ENCODE results near the gene MYO7B. TPM values are rescaled to one million over a fixed set of nuclear protein-coding genes. Genes with fewer than 3 reads are reported as not detected.

Gene MYO7B
- total and polyA plus RNA-seq, 7 donors, result 0.28 to 0.61 (median 0.49) TPM

DNA sequence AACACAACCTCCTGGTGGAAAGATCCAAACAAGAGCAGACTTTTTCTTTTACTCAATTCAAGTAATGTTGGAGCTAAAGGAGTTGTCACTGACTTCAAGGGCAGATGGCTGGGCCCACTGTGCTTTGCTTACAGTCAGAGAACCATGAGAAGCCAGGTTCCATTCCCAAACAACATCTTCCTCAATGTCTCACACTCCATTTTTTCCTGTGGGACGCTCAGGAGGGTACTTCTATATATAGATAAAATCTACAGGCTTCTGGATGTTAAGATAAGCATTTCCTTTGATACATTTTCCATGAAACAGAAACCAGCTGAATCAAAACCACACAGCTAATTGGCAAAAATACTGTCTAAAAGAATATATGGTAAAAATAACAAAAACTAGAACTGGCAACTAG lies 23.6 kb upstream of the MYO7B start:
- intact Hi-C loops (cut with DNase I), result no loop called here

DNA sequence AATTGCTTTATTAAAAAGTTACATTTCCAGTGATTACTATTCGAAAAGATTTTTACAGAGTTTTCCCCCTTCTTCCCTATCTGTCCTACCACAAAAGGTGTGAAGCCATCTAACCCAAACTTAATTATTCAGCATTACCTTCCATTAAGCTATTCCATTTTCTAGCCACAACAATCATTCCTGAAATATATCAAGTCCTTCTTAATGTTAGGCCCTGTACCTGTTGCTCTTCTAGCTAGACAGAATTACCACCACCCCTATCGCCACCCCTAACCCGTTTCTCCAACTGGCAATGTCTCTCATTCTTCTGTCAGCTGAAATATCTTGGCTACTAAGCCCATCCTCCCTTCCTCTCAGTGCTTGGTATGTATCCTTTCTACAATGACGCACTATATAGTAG lies 23.1 kb upstream of the MYO7B start:
- Histone ChIP-seq H3K27ac (peak overlapping the region; percentile 85), H3K36me3 (ENCODE audit: insufficient read depth in 1 of 2, low read depth in 1 of 2) (peaks cover 0 to 2% of the 10 kb centered on the region in 2 donors), H3K4me1 (peaks cover 97% of the 10 kb centered on the region), H3K4me3 (no peak overlapping the region), H3K9me3 (no peaks in the 10 kb centered on the region), H3K27me3 (ENCODE audit: insufficient read depth in 3 of 3, low read length in 2 of 3) (no peaks in the 10 kb centered on the region)
- WGBS, 3 donors, result 49 to 63% (median 51%) methylated on average over 4 of the region's 4 CpGs
- intact Hi-C loops (cut with DNase I), result no loop called here
- TF ChIP-seq, protein P1, sequence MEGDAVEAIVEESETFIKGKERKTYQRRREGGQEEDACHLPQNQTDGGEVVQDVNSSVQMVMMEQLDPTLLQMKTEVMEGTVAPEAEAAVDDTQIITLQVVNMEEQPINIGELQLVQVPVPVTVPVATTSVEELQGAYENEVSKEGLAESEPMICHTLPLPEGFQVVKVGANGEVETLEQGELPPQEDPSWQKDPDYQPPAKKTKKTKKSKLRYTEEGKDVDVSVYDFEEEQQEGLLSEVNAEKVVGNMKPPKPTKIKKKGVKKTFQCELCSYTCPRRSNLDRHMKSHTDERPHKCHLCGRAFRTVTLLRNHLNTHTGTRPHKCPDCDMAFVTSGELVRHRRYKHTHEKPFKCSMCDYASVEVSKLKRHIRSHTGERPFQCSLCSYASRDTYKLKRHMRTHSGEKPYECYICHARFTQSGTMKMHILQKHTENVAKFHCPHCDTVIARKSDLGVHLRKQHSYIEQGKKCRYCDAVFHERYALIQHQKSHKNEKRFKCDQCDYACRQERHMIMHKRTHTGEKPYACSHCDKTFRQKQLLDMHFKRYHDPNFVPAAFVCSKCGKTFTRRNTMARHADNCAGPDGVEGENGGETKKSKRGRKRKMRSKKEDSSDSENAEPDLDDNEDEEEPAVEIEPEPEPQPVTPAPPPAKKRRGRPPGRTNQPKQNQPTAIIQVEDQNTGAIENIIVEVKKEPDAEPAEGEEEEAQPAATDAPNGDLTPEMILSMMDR (IDR thresholded peaks at IDR 0.05), result no peak
- DNase-seq (no peak), ATAC-seq (peak; percentile 26 to 45 (median 36))

More for the DNA sequence above, 23.6 kb upstream of the MYO7B start:
- Histone ChIP-seq H3K4me3 (no peak overlapping the region), H3K4me1 (peaks cover 97% of the 10 kb centered on the region), H3K36me3 (ENCODE audit: insufficient read depth in 1 of 2, low read depth in 1 of 2) (peaks cover 0 to 2% of the 10 kb centered on the region in 2 donors), H3K9me3 (no peaks in the 10 kb centered on the region), H3K27ac (peak overlapping the region; percentile 85), H3K27me3 (ENCODE audit: insufficient read depth in 3 of 3, low read length in 2 of 3) (no peaks in the 10 kb centered on the region)
- 27 to 68% (median 40%) methylated on average over 1 of the region's 1 CpG for WGBS, 3 donors
- DNase-seq (no peak), ATAC-seq (no peak)
- TF ChIP-seq, protein P1 (IDR thresholded peaks at IDR 0.05), result no peak

DNA sequence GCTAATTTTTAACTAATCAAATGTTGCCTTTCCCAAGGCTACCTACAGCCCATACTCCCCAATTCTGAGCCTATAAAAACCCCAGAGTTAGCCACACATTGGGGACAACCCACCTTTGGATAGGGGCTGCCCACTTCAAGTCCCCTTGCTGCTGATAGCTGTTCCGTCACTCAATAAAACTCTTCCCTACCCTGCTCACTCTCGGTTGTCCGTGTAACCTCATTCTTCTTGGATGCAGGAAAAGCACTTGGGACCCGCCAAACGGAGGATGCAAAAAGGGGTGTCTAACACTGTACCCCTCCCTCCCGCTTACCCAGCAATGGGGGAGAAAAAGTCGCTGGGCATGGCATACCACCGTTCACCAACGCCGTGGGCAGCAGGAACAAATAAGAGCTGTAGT lies 21.4 kb upstream of the MYO7B start:
- H3K36me3 ChIP-seq (ENCODE audit: insufficient read depth in 1 of 2, low read depth in 1 of 2), result peaks cover 1 to 2% of the 10 kb centered on the region in 2 donors
- intact Hi-C loops (cut with DNase I), result no loop called here
- H3K4me3 ChIP-seq, result peak overlapping the region; percentile 38
- H3K27ac ChIP-seq, result peak overlapping the region; percentile 85
- no peaks in the 10 kb centered on the region for H3K9me3 ChIP-seq
- DNase-seq (no peak), ATAC-seq (peak in 2 of 4 donors; percentile 1 to 17)
- TF ChIP-seq, protein P1 (IDR thresholded peaks at IDR 0.05), result no peak
- H3K4me1 ChIP-seq, result peaks cover 94% of the 10 kb centered on the region
- no peaks in the 10 kb centered on the region for H3K27me3 ChIP-seq (ENCODE audit: insufficient read depth in 3 of 3, low read length in 2 of 3)
- 35 to 58% (median 43%) methylated on average over 10 of the region's 10 CpGs for WGBS, 3 donors

DNA sequence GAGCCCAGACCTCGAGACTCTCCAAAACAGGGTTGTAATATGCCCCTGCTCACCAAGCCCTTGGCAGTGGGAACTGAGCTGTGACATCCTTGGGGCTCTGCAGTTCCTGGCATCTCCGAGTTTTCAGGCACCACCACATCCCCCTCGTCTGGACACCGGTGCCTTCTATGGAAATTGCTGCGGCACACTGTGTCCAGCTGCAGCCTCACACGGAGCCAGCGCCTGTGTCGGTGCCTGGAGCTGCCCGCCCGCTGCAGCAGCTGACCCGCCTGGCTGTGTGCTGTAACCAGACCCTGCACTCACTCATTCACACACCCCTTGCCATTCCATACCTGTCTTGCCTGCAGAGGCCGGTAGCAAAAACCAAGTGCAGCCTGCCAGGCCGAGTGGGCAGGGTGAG lies 21.0 kb upstream of the MYO7B start:
- H3K9me3 ChIP-seq, result no peaks in the 10 kb centered on the region
- no peaks in the 10 kb centered on the region for H3K27me3 ChIP-seq (ENCODE audit: insufficient read depth in 3 of 3, low read length in 2 of 3)
- 23 to 54% (median 30%) methylated on average over 13 of the region's 13 CpGs for WGBS, 3 donors
- intact Hi-C loops (cut with DNase I), result no loop called here
- H3K4me1 ChIP-seq, result peaks cover 91% of the 10 kb centered on the region
- peaks cover 2 to 5% of the 10 kb centered on the region in 2 donors for H3K36me3 ChIP-seq (ENCODE audit: insufficient read depth in 1 of 2, low read depth in 1 of 2)
- TF ChIP-seq, protein P1 (IDR thresholded peaks at IDR 0.05), result no peak
- peak overlapping the region; percentile 38 for H3K4me3 ChIP-seq
- ATAC-seq (peak; percentile 93 to 96 (median 94)), DNase-seq (peak; percentile 63 to 88)
- H3K27ac ChIP-seq, result peak overlapping the region; percentile 85

DNA sequence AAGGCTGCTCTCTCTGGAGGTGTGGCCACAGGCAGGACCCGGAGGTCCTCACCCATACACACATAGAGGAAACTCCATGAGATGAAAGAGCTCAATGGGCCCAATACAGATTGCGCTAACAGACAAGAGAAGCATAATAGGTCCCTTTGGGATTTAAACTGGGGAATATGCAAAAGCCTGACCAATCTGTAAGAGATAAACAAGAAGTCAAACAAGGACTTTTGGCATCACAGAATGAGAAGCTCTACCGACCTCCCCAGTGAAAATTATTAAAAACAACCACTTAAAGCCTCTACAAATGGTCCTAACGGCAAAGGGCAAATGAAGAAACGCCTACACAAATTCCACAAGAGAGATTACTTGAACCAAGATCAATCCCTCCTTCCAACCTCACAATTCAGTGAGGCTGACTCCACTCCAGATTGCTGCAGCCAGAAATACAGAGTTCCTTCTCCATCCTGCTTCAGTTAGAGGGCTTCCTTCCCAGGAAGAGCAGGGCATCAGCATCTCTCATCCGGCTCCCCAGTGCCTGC lies 20.0 kb upstream of the MYO7B start:
- Histone ChIP-seq H3K27ac (peak overlapping the region; percentile 85), H3K4me3 (no peak overlapping the region), H3K36me3 (ENCODE audit: insufficient read depth in 1 of 2, low read depth in 1 of 2) (peaks cover 2 to 14% of the 10 kb centered on the region in 2 donors), H3K4me1 (peaks cover 82% of the 10 kb centered on the region), H3K27me3 (ENCODE audit: insufficient read depth in 3 of 3, low read length in 2 of 3) (no peaks in the 10 kb centered on the region), H3K9me3 (no peaks in the 10 kb centered on the region)
- intact Hi-C loops (cut with DNase I), result no loop called here
- 44 to 55% (median 49%) methylated on average over 6 of the region's 6 CpGs for WGBS, 3 donors
- ATAC-seq (no peak), DNase-seq (no peak)
- TF ChIP-seq, protein P1 (IDR thresholded peaks at IDR 0.05), result no peak

All from psoas muscle (tissue), 8 donors.